ENCODE data around the gene ANKS3.

The ANKS3 gene

DNA sequence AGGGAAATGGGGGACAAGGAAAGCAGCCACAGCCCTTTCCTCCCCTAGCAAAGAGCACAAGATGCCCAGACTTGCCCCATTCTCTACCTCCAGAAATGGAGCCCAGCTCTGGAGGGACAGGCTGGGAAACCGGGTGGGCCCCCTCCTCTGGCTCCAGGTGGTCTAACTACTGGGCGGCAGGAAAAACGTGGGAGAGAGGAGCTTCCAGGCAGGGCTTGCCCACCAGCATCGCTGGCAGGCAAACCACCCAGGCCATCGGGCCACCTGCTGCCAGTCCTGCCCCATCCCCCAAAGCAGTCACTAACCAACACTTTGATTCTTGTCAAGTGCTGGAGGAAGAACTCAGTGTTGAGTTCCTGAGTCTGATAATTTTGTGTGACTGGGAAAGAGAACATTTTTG is 15.6 kb downstream of the ANKS3 start:
- TF ChIP-seq CTCF (IDR thresholded peaks at IDR 0.05; ENCODE audit: low read depth, low read length, missing control alignments) = no peak
- no peak for DNase-seq (ENCODE audit: low read depth)
- H3K4me3 ChIP-seq (ENCODE audit: low read depth, low read length) = no peak overlapping the region
- in situ Hi-C loops (cut with HindIII; ENCODE audit: low sequenced_read_pairs) = no loop called here

- H3K4me3 ChIP-seq (ENCODE audit: low read depth, low read length) = no peak overlapping the region
- in situ Hi-C loops (cut with HindIII; ENCODE audit: low sequenced_read_pairs) = no loop called here
- no peak for TF ChIP-seq CTCF (IDR thresholded peaks at IDR 0.05; ENCODE audit: low read depth, low read length, missing control alignments)
- no peak for DNase-seq (ENCODE audit: low read depth)
Measured at GRCh38 chr16:4714996-4715395, 19.1 kb downstream of the ANKS3 start.

DNA sequence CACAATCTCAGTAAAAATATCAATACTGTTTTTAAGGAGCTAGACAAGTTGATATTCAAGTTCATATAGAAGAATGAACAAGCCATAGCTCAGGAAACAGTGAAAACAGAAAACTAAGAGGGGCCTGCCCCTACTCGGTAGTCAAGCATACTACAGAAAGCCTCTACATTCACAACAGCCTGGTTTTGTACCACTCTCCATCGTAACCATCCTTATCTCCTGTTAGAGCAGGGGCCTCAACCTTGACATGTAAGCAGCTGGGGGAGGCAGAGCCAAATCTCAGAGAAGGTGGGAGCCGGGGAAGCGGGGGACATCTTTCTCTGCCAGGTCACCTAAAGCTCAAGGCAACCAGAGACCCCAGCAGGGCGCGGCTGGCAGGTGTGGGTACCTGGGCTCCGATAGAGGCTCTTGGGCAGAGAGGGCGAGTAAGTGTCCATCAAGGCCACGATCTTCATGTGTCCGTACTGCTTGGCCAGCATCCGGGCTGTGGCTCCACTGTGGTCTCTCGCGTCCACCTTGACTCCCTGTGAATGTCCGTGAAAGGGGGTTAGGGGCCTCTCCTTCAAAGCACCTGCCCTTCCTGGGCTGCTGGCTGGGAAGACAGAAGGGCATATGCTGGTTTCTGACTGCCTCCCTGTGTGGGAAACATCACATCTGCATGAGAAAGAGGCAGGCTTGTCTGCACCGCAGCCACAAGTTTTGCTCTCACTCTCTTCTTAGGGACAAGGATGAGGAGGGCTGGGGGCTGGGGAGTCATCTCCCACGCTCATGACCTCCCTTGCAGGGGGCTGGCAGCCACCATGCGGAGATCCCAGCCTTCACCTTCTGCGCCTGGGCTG is 20.2 kb downstream of the ANKS3 start:
- TF ChIP-seq CTCF (IDR thresholded peaks at IDR 0.05; ENCODE audit: low read depth, low read length, missing control alignments) = no peak
- DNase-seq (ENCODE audit: low read depth) = no peak
- in situ Hi-C loops (cut with HindIII; ENCODE audit: low sequenced_read_pairs) = no loop called here

DNA sequence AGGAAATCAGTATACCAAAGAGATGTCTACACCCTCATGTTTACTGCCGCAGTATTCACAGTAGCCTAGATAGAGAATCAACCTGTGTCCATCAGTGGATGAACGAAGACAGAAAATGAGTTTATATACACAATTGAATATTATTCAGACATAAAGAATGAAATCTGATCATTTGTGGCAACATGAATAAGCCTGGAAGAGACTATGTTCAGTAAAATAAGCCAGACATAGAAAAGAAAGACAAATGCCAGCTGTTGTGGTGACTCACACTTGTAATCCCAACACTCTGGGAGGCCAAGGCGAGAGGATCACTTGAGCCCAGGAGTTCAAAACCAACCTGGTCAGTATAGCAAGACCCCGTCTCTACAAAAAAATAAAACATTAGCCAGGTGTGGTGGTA is 24.6 kb downstream of the ANKS3 start:
- in situ Hi-C loops (cut with HindIII; ENCODE audit: low sequenced_read_pairs) = no loop called here
- no peak for TF ChIP-seq CTCF (IDR thresholded peaks at IDR 0.05; ENCODE audit: low read depth, low read length, missing control alignments)
- no peak for DNase-seq (ENCODE audit: low read depth)
- H3K4me3 ChIP-seq (ENCODE audit: low read depth, low read length) = no peak overlapping the region

More for the DNA sequence above, 20.2 kb downstream of the ANKS3 start:
- no peak overlapping the region for H3K4me3 ChIP-seq (ENCODE audit: low read depth, low read length)

GRCh38 chr16:4706871-4707270 is 27.2 kb downstream of the ANKS3 start:
- no peak for DNase-seq (ENCODE audit: low read depth)
- no peak overlapping the region for H3K4me3 ChIP-seq (ENCODE audit: low read depth, low read length)
- in situ Hi-C loops (cut with HindIII; ENCODE audit: low sequenced_read_pairs) = no loop called here
- TF ChIP-seq CTCF (IDR thresholded peaks at IDR 0.05; ENCODE audit: low read depth, low read length, missing control alignments) = no peak

- H3K4me3 ChIP-seq (ENCODE audit: low read depth, low read length) = no peak overlapping the region
- in situ Hi-C loops (cut with HindIII; ENCODE audit: low sequenced_read_pairs) = no loop called here
- DNase-seq (ENCODE audit: low read depth) = no peak
- TF ChIP-seq CTCF (IDR thresholded peaks at IDR 0.05; ENCODE audit: low read depth, low read length, missing control alignments) = no peak
Measured at GRCh38 chr16:4704913-4705312, 29.2 kb downstream of the ANKS3 start.
